ENCODE results near the gene MAGEA3.
"Not testable (repeated sequence)": the region's sequence is repeated elsewhere in the genome, so short reads cannot be mapped to it uniquely, and the experiment has no call there.

The MAGEA3 gene, protein sequence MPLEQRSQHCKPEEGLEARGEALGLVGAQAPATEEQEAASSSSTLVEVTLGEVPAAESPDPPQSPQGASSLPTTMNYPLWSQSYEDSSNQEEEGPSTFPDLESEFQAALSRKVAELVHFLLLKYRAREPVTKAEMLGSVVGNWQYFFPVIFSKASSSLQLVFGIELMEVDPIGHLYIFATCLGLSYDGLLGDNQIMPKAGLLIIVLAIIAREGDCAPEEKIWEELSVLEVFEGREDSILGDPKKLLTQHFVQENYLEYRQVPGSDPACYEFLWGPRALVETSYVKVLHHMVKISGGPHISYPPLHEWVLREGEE
- long read RNA-seq, donor 1, result 0 reads
- long read RNA-seq, donor 2, result 0 reads
- long read RNA-seq, donor 3, result 0 reads
- long read RNA-seq, donor 4, result 0 reads
- long read RNA-seq, donor 5, result 0 reads
- long read RNA-seq, donor 6, result 0 reads
- long read RNA-seq, donor 7, result 0 reads
- long read RNA-seq, donor 8, result 0 reads

DNA sequence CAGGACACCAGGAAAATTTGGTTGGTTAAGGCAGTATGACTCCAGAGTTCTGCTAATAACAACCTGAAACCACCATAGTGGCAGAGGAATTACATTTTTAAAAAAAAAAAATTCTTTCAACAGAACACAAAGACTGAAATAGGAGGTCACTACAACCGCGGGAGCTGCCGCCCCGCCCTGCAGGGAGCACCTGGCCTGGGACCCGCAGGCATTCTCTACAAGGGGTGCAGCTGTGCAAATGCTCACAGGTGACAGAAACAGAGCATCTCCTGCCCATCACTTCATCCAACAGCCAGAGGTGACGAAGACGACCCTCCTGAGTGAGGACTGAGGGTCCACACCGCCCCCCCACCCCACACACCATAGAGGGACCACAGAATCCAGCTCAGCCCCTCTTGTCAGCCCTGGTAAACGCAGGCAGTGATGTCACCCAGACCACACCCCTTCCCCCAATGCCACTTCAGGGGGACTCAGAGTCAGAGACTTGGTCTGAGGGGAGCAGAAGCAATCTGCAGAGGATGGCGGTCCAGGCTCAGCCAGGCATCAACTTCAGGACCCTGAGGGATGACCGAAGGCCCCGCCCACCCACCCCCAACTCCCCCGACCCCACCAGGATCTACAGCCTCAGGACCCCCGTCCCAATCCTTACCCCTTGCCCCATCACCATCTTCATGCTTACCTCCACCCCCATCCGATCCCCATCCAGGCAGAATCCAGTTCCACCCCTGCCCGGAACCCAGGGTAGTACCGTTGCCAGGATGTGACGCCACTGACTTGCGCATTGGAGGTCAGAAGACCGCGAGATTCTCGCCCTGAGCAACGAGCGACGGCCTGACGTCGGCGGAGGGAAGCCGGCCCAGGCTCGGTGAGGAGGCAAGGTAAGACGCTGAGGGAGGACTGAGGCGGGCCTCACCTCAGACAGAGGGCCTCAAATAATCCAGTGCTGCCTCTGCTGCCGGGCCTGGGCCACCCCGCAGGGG lies at the start of gene MAGEA3:
Gene MAGEA3, plus strand, starts transcription at position 843 of the 980 bp plus-strand sequence. CDS start 2,039 bp downstream, outside the sequence.
- not testable (repeated sequence) for DNase-seq

DNA sequence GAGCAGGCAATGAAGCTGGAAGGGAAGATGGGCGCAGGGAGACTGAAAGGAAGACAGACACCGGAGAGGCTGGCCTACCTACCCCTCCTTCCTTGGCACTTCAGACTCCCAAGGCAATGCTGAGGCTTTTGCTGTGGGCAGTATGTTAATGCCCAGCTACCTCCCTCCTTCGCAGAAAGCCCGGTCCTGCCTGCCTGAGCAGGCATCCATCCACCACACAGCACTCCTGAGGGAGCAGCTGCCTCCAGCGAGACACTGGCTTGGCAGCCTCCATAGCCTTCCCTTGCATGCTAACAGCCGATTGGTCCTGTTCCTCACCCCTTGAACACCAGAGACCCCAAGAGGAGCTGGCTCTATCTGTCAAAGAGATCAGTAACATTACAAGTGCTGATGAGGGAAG lies 46.5 kb upstream of the MAGEA3 start:
- no peak for DNase-seq

DNA sequence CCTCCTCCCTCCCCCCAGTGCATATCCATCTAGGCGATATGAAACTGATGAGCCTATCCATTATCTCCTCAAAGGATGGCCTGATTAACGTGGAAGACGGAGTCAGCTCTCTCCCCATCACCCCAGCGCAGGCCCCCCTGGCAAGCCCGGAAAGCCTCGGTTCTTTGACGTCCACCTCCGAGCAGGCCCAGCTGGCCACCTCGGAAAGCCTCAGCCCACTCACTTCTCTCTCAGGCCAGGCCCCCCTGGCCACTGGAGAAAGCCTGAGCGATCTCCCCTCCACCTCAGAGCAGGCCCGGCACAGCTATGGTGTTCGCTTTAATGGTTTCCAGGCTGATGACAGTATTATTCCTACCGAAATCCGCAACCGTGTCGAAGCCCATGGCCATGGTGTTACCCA lies 46.1 kb upstream of the MAGEA3 start:
- DNase-seq, result no peak

DNA sequence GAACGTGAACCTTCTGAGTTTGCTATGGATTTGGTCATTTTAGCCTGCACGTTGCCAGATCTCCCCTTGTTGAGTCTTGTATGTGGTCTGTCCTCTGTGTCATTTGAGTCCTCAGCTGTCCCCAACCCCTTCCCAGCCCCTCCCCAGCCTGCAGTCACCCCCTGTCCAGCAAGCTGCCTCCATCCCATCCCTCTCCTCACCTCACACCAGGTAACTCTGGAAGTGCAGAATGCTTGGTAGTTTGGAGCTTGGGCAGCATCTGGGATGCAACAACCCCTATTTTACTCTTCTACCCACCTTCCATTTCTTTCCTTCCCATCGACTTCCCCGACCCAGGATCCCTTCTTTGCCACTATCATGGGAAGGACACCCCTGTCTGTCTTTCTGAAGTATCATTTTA lies 42.5 kb upstream of the MAGEA3 start:
- no peak for DNase-seq

DNA sequence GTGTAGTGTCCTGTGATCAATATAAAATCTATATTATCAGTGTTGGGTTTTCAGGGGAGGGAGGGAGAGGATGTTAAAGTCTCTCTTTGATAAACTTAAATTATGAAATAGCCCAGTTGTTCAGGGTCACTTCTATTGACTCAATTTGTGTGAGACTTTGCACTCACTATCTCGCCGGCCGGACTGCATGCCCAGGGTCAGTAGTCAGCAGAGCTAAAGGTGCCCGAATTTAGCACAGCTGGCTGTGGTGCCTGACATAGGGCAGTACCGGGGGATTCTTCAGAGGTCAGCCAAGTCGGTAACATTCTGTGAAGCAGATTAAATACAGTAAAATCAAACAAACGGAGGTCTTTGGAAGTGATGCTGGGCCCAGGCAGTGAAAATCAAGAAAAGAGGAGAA lies 41.7 kb upstream of the MAGEA3 start:
- no peak for DNase-seq

DNA sequence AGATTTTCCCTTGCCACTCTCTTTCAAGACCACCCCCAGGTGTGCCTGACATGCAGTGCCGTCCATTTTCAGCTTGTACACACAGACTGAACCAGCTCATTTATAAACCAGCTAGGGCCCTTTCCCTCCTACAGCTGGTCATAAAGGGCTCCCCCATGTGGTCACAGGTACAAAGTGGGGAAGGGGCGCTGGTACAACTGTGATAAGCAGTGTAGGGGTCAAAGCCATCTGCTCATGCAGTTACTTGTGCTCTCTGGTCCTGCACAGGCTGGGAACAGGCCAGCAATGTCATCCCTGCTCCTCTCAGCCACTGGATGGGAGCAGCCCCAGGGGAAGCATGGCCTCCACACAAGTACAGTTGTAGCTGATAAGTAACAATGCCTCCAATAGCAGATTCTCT lies 40.3 kb upstream of the MAGEA3 start:
- no peak for DNase-seq

DNA sequence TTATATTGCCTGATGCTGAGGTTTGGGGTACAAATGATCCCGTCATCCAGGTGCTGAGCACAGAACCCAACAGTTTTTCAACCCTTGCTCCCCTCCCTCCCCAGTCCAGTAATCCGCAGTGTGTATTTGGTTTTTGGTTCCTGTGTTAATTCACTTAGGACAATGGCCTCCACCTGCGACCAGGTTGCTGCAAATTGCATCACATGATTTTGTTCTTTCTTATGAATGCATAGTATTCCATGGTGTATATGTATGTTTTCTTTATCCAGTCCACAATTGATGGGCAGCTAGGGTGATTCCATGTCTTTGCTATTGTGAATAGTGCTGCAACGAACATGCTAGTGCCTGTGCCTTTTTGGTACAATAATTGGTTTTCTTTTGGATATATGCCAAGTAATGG lies 35.5 kb upstream of the MAGEA3 start:
- no peak for DNase-seq

DNA sequence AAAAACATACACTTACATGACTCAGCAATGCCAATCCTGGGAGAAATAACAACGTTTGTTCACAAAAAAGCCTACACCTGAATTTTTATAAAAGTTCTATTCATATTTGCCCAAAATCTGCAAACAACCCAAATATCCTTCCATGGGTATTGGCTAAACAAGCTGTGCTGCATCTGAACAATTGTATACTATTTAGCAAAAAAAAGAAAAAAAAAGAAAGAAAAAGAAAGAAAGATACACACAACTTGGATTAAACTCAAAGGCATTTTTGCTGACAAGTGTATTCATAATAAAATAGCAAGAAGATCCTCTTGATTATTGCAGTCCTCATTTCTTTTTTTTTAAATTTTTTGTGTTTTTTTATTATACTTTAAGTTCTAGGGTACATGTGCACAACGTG lies 24.5 kb upstream of the MAGEA3 start:
- DNase-seq, result no peak

DNA sequence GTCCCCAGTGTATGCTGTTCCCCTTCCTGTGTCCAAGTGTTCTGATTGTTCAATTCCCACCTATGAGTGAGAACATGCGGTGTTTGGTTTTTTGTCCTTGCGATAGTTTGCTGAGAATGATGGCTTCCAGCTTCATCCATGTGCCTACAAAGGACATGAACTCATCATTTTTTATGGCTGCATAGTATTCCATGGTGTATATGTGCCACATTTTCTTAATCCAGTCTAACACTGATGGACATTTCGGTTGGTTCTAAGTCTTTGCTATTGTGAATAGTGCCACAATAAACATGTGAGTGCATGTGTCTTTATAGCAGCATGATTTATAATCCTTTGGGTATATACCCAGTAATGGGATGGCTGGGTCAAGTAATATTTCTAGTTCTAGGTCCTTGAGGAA lies 23.9 kb upstream of the MAGEA3 start:
- DNase-seq, result not testable (repeated sequence)

DNA sequence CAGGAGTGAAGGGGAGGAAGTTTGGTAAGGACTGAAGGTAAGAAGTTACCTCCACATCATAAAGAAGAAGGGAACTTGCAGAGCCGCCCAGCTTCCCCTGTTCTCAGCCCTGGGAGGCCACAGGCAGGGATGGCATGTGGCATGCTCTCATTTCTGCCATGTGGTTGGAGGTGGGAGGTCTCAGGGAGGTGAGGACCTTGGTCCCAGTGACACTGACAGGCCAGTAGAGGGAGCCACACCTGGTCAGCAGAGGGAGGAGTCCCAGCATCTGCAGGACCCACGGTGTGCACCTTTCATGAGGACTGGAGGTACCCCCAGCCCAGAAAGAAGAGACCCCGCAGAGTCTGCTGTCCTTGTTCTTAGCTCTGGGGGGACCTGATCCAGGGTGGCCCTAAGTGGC lies 17.6 kb upstream of the MAGEA3 start:
- not testable (repeated sequence) for DNase-seq

DNA sequence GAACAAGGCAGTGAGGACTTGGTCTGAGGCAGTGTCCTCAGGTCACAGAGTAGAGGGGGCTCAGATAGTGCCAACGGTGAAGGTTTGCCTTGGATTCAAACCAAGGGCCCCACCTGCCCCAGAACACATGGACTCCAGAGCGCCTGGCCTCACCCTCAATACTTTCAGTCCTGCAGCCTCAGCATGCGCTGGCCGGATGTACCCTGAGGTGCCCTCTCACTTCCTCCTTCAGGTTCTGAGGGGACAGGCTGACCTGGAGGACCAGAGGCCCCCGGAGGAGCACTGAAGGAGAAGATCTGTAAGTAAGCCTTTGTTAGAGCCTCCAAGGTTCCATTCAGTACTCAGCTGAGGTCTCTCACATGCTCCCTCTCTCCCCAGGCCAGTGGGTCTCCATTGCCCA lies 1.8 kb downstream of the MAGEA3 start:
- not testable (repeated sequence) for DNase-seq

DNA sequence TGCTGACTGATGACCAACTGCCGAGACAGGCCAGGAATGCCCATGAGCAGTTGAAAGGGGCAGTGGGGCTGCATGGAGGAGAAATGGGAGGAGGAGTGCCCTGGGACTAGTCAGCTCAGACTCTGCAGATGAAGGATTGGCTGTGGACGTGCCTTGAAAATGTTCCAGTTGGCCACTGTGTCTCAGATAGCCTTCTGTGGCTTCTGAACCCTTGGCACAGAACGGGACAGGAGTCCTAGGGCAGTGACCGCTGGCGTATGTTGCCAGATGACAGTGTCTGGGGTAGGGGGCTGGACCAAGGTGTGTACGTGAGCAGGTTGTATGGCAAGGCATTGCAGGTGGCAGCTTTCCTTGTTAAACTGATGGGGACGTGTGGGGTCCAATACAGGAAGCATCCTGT lies 7.9 kb downstream of the MAGEA3 start:
- DNase-seq, result not testable (repeated sequence)

DNA sequence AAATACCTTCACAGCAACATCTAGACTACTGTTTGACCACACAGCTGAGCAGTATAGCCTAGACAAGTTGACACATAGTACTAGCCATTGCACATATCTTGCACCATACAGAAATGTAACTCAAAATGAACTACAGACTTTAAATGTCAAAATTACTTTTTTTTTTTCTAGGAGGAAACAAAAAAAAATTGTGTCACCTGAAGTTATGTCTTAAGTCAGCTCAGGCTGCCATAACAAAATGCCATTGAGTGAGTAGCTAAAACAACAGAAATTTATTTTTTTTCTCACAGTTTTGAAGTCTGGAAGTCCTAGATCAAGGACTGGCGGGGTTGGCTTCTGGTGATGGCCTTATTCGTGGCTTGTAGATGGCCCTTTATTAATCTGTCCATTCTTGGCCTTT lies 10.6 kb downstream of the MAGEA3 start, which contains the start of gene CSAG2:
Gene CSAG2, minus strand, starts transcription at position 101 of the 400 bp plus-strand sequence. CDS start 161 bp downstream, outside the sequence.
- not testable (repeated sequence) for DNase-seq

DNA sequence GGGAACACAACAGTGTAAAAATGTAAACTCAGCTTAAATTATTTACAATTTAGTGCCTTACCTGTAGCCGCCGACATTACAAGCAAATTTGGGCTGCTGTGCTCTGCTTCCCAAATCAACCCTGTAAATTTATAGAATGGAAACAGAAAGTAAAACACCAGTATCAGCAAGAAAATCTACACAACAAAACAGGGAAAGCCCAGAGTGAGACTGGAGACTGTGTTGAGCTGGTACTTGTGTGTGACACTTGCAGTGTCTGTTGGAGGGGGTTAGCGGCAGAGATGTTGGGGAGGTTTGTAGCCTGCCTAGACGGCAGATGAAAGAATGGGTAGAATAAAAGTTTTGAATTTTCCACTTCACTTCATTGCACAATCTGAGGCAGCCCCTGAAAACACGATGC lies 14.6 kb downstream of the MAGEA3 start:
- not testable (repeated sequence) for DNase-seq

DNA sequence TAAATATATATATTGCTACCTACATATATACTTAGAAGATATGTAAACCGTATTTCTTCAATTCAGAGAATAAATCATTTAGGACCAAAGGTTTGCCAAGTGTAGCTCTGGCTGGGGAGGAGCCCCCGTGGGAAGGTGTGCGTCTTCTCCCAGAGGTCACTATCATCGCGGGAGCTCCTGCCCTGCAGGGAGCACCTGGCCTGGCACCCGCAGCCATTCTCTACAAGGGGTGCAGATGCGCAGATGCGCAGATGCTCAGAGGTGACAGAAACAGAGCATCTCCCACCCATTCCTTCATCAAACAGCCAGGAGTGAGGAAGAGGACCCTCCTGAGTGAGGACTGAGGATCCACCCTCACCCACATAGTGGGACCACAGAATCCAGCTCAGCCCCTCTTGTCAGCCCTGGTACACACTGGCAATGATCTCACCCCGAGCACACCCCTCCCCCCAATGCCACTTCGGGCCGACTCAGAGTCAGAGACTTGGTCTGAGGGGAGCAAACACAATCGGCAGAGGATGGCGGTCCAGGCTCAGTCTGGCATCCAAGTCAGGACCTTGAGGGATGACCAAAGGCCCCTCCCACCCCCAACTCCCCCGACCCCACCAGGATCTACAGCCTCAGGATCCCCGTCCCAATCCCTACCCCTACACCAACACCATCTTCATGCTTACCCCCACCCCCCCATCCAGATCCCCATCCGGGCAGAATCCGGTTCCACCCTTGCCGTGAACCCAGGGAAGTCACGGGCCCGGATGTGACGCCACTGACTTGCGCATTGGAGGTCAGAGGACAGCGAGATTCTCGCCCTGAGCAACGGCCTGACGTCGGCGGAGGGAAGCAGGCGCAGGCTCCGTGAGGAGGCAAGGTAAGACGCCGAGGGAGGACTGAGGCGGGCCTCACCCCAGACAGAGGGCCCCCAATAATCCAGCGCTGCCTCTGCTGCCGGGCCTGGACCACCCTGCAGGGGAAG lies 15.5 kb downstream of the MAGEA3 start, which contains the start of gene MAGEA2B:
Gene MAGEA2B, plus strand, starts transcription at position 814 of the 973 bp plus-strand sequence. CDS start 2,479 bp downstream, outside the sequence.
- DNase-seq, result not testable (repeated sequence)

DNA sequence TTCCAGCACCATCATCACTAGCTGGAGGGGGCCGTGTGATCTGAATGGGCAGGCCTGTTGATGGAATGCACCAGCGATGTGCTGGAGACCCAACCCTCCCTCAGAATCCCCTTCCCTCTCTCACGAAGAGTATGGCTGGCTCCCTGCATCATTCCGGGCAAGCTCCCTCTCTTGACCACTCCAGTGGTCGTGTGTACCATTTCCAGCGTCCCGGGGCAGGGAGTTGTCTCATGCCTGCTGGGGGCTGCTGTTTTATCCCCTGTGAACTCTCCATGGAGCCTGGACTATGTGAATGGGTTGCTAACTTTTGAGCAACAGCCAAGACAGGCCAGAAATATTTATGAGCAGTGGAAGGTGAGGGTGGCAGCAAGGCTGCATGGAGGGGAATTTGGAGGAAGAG lies 26.8 kb downstream of the MAGEA3 start:
- no peak for DNase-seq

DNA sequence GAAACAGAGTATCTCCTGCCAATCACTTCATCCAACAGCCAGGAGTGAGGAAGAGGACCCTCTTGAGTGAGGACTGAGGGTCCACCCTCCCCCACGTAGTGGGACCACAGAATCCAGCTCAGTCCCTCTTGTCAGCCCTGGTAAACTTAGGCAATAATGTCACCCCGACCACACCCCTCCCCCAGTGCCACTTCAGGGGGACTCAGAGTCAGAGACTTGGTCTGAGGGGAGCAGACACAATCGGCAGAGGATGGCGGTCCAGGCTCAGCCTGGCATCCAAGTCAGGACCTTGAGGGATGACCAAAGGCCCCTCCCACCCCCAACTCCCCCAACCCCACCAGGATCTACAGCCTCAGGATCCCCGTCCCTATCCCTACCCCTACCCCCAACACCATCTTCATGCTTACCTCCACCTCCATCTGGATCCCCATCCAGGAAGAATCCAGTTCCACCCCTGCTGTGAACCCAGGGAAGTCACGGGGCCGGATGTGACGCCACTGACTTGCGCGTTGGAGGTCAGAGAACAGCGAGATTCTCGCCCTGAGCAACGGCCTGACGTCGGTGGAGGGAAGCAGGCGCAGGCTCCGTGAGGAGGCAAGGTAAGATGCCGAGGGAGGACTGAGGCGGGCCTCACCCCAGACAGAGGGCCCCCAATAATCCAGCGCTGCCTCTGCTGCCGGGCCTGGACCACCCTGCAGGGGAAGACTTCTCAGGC lies 34.8 kb downstream of the MAGEA3 start, which contains the start of the genes CSAG1 and MAGEA12:
Gene CSAG1, minus strand, starts transcription at position 461 of the 715 bp plus-strand sequence. CDS start 1,261 bp downstream, outside the sequence.
Gene MAGEA12, plus strand, starts transcription at position 497 of the 715 bp plus-strand sequence. CDS start 2,405 bp downstream, outside the sequence.
- DNase-seq, result no peak

DNA sequence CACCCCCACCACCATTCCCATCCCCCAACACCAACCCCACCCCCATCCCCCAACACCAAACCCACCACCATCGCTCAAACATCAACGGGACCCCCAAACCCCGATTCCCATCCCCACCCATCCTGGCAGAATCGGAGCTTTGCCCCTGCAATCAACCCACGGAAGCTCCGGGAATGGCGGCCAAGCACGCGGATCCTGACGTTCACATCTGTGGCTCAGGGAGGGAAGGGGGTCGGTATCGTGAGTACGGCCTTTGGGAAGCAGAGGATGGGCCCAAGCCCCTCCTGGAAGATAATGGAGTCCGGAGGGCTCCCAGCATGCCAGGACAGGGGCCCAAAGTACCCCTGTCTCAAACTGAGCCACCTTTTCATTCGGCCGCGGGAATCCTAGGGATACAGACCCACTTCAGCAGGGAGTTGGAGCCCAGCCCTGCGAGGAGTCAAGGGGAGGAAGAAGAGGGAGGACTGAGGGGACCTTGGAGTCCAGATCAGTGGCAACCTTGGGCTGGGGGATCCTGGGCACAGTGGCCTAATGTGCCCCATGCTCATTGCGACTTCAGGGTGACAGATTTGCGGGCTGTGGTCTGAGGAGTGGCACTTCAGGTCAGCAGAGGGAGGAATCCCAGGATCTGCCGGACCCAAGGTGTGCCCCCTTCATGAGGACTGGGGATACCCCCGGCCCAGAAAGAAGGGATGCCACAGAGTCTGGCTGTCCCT lies 35.7 kb downstream of the MAGEA3 start:
- DNase-seq, result not testable (repeated sequence)

DNA sequence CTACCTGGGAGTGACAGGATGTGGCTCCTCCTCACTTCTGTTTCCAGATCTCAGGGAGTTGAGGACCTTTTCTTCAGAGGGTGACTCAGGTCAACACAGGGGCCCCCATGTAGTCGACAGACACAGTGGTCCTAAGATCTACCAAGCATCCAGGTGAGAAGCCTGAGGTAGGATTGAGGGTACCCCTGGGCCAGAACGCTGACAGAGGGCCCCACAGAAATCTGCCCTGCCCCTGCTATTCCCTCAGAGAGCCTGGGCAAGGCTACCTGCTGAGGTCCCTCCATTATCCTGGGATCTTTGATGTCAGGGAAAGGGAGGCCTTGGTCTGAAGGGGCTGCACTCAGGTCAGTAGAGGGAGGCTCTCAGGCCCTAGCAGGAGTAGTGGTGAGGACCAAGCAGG lies 36.5 kb downstream of the MAGEA3 start:
- no peak for DNase-seq

All from right kidney (tissue), 9 donors.